Neural progenitor cell (in vitro differentiated cells): Measurements from ENCODE around the gene NDFIP1.

Experiments used
- EZH2 ChIP-seq: fragments of 200-600 bp; sonication (generic); IDR thresholded peaks from 2 replicates; pipeline ENCODE4 v1.6.1; 2017; ENCODE audit warnings: antibody characterized with exemption, mild to moderate bottlenecking, moderate library complexity
- TF ChIP-seq, protein P1 (sequence below): fragments of 200-600 bp; sonication (generic); IDR thresholded peaks from 2 replicates; pipeline ENCODE4 v1.5.1; 2017; ENCODE audit warnings: antibody characterized with exemption, mild to moderate bottlenecking

DNA sequence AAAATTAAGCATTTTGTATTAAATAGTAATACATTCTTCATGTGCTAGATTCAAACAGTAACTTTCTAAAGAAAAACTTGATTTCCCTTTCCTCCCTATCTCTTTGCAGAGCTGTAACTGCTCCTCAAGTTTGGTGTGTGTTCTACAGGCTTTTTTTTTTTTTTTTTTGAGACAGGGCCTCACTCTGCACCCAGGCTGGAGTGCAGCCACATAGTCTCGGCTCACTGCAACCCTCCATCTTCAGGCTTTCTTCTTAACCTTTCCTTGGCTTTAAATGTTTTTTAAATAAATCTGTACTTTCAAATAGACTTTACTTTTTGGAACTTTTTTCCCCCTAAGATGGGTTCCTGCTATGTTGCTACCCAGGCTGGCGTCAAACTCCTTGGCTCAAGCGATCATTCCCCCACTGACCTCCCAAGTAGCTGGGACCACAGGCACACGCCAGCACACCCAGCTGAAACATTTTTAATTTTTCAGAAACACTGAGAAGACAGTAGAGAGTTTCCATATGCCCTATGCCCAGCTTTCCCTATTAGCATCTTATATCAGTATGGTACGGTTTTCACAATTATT lies 9.1 kb downstream of the NDFIP1 start:
- TF ChIP-seq, protein P1, sequence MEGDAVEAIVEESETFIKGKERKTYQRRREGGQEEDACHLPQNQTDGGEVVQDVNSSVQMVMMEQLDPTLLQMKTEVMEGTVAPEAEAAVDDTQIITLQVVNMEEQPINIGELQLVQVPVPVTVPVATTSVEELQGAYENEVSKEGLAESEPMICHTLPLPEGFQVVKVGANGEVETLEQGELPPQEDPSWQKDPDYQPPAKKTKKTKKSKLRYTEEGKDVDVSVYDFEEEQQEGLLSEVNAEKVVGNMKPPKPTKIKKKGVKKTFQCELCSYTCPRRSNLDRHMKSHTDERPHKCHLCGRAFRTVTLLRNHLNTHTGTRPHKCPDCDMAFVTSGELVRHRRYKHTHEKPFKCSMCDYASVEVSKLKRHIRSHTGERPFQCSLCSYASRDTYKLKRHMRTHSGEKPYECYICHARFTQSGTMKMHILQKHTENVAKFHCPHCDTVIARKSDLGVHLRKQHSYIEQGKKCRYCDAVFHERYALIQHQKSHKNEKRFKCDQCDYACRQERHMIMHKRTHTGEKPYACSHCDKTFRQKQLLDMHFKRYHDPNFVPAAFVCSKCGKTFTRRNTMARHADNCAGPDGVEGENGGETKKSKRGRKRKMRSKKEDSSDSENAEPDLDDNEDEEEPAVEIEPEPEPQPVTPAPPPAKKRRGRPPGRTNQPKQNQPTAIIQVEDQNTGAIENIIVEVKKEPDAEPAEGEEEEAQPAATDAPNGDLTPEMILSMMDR: no peak
- TF ChIP-seq EZH2: no peak
